GM19328 (cell line): ENCODE data around the gene FYTTD1.
A peak's percentile ranks its signal among the peaks of the same experiment; 100 is the strongest.
"Not testable (repeated sequence)": the region's sequence is repeated elsewhere in the genome, so short reads cannot be mapped to it uniquely, and the experiment has no call there.

ENCODE experiments used
- ATAC-seq: cut with Tn5 transposase; IDR thresholded peaks from one replicate; pipeline ENCODE4 v1.9.1; 2021; ENCODE audit warnings: mild to moderate bottlenecking, moderate library complexity; ENCODE audit not compliant: unreplicated experiment

Gene FYTTD1

GRCh38 chr3:197749601-197750395, at the start of gene FYTTD1:
FYTTD1 (plus strand) TSS chr3:197749883; CDS start chr3:197749972, 89 bp downstream.
- peak; percentile 77 for ATAC-seq

DNA sequence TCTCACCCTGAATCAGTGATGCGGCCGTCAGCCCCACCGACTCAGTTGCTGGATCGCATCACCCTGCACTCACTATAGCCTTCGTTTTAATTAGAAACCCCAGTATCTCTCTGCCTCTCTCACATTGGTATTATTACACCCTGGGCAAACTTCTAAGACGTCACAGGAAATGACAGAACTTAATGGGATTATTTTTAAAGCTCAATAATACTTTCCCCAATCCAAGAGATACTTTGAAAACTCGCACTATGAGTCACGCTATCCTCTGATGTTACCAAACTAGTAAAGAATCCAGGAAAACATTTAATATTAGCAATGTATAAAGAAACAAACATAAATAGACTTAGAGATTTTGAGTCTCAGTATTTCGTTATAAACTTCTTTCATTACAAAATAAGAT, 49.6 kb upstream of the FYTTD1 start:
- no peak for ATAC-seq

GRCh38 chr3:197701841-197702240, 47.8 kb upstream of the FYTTD1 start:
- no peak for ATAC-seq

DNA sequence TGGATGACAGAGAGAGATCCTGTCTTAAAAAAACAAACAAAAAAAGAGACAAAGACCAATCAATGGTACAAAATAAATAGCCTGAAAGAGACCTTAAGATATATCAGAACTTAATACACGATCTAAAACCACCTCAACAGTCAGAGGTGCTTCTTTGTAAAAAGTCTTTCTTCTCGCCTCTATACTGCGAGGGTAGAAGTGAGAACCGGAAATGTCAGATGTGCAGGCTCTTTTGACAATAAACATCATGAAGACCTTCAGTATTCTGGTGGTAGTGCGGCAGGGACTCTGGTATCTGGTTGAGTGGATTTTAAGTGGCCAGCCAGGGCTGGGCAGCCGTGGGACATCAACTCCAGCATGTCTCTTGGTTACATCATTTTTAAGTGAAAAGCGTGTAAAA, 43.0 kb upstream of the FYTTD1 start:
- ATAC-seq, result no peak

DNA sequence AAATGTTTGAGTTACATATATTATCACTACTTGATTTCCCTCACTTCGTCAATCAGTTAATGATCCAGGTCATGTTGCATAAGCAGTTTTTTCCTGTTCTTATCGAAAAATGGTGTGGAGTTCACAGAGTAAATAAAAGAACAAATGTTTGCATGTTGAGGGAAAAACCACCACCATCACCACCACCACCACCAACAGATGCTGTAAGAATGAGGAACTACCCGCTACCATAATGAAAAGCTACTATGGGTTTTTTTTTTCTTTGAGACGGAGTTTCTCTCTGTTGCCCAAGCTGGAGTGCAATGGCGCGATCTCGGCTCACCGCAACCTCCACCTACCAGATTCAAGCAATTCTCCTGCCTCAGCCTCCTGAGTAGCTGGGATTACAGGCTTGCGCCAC, 40.5 kb upstream of the FYTTD1 start:
- ATAC-seq, result no peak

- not testable (repeated sequence) for ATAC-seq
Measured at GRCh38 chr3:197710965-197711364, 38.7 kb upstream of the FYTTD1 start.

DNA sequence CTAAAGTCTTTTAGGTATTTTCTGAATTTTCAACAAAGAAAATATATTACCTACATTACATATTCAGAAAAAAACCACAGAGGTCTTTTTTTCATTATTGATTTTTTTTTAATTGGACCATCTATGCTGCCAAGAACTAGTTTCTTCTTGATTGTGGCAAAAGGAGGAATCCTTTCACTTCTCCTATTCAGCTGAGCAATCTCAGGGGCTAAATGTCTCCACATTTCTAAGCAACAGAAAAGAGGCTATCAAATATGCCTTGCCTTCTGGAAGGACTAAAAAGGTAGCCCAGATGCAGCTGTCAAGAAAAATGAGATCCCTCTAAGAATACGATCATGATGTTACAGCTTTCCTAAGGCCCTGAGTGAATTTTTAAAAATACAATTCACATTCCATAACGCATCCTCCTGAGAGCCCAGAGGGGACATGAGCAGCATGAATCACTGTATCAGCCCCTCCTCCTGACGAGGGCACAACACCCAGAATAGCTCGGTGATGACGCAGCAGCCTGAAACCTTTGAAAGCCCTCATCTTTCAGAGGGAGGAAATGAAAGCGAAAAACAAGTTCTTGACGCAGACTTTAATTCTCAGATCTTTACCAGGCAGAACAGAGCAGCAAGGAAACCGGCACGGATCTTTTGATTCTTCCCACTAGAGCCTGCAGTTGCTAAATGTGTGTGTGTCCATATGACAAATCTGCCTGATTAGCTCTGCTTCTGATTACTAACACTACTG, 37.5 kb upstream of the FYTTD1 start:
- ATAC-seq, result peak; percentile 77

GRCh38 chr3:197713477-197713822, 36.2 kb upstream of the FYTTD1 start:
- no peak for ATAC-seq

DNA sequence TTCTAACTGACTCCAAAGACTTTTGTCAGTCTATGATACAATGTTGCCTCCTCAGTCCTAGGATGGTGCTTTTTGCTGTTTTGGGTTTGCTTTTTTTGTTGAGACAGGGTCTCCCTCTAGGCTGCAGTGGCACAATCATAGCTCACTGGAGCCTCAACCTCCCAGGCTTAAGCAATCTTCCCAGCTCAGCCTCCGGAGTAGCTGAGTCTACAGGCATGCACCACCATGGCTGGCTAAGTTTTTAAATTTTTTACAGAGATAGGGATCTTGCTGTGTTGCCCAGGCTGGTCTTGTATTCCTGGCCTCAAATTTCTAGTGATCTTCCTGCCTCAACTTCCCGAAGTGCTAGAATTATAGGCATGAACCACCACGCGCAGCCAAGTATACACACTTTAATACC, 35.4 kb upstream of the FYTTD1 start:
- no peak for ATAC-seq

DNA sequence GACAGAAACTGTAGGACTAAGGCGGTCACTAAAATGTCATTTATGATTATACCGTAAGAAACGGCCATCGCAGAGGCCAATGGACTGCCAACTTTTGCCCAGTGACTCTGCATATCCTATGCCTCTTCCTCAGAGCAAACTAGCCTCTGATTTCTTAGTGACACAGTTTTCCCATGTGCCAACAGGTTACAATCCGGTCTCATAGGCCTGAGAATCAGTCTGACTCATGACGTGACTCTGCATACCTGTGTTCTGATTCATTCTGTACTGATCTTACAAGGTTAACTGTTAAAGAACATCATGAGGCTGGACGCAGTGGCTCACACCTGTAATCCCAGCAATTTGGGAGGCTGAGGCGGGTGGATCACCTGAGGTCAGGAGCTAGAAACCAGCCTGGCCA, 30.8 kb upstream of the FYTTD1 start:
- ATAC-seq, result no peak

DNA sequence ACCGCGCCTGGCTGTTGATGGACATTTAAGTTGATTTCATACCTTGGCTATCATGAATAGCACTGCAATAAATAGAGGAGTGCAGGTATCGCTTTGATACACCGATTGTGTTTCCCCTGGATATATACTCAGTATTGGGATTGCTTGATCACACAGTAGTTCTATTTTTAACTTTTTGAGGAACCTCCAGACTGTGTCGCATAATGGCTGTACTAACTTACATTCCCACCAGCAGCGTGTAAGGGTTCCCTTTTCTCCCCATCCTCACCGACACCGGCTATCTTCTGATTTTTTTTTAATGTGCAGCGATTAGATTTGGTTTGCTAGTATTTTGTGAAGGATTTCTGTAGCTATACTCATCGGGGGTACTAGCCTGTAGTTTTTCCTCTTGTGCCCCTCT, 29.0 kb upstream of the FYTTD1 start:
- no peak for ATAC-seq

GRCh38 chr3:197722734-197723133, 26.9 kb upstream of the FYTTD1 start:
- no peak for ATAC-seq

DNA sequence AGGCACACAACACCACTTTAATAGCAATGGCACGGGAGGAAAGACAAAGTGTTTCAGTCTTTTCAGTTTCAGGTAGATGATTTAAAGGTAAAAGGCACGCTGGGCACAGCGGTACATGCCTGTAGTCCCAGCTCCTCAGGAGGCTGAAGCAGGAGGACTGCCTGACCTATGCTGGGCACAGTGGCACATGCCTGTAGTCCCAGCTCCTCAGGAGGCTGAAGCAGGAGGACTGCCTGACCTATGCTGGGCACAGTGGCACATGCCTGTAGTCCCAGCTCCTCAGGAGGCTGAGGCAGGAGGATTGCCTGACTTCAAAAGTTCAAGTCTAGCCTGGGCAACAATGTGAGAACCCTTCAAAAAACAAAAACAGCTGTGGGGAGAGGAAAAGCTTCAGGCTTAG, 21.8 kb upstream of the FYTTD1 start:
- not testable (repeated sequence) for ATAC-seq

DNA sequence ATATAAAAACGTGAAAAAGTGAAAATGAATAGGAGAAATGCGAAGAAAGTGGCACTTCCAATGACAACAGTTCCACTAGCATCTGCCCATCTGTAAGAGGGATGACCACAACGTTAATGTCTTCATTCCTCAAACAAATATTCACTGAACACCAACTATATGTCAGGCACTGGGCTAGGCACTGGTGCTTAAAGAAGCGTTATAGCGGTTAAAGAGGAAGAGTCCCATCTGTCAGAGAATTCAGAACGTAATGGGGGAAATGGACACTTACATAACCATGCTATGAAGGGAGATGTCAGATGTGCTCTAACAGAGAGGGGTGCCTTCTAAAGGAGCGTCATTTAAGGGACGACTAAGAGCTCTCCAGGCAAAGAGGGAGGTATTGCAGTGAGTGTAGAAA, 21.2 kb upstream of the FYTTD1 start:
- no peak for ATAC-seq

GRCh38 chr3:197730200-197730599, 19.5 kb upstream of the FYTTD1 start:
- ATAC-seq, result no peak

DNA sequence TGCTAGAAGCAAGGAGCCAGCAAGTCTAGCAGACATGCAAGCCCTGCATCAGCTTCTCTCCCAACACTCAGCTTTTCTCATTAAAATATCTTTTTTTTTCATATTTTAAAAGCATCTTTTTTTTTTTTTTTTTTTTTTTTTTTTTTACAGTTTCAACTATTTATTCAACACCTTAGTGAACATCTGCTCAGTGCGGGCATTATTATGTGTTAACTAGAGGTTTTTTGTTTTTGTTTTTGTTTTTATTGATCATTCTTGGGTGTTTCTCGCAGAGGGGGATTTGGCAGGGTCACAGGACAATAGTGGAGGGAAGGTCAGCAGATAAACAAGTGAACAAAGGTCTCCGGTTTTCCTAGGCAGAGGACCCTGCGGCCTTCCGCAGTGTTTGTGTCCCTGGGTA, 18.9 kb upstream of the FYTTD1 start:
- ATAC-seq, result not testable (repeated sequence)

DNA sequence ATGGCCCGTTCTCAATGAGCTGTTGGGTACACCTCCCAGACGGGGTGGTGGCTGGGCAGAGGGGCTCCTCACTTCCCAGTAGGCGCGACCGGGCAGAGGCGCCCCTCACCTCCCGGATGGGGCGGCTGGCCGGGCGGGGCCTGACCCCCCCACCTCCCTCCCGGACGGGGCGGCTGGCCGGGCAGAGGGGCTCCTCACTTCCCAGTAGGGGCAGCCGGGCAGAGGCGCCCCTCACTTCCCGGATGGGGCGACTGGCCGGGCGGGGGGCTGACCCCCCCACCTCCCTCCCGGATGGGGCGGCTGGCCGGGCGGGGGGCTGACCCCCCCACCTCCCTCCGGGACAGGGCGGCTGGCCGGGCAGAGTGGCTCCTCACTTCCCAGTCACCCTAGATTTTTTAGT, 18.2 kb upstream of the FYTTD1 start:
- ATAC-seq, result not testable (repeated sequence)

GRCh38 chr3:197733042-197733441, 16.6 kb upstream of the FYTTD1 start:
- no peak for ATAC-seq

GRCh38 chr3:197734667-197735318, 14.9 kb upstream of the FYTTD1 start:
- ATAC-seq, result peak; percentile 39

DNA sequence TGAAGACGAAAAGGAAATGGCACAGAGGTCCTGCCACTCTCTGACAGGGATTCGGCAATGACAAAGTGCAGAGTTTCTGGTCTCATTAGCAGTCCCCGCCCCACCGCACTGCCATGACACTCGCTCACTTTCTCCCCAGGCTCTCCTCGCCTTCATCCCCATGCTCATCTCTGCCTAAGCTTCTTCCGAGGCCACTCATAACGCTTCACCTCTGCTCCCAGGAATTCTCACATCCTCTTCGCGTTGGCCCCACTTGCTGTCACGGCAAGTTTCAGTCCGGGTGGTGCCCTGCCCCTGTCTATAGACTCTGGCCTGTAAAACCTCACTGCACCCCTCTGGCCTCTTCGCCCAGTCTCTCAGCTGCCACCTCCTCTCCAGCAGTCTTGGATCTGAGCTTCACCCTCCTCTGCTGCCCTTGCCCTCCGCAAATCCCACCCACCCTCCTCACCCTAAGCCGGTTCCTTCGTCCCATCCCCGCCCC, 13.6 kb upstream of the FYTTD1 start:
- no peak for ATAC-seq

DNA sequence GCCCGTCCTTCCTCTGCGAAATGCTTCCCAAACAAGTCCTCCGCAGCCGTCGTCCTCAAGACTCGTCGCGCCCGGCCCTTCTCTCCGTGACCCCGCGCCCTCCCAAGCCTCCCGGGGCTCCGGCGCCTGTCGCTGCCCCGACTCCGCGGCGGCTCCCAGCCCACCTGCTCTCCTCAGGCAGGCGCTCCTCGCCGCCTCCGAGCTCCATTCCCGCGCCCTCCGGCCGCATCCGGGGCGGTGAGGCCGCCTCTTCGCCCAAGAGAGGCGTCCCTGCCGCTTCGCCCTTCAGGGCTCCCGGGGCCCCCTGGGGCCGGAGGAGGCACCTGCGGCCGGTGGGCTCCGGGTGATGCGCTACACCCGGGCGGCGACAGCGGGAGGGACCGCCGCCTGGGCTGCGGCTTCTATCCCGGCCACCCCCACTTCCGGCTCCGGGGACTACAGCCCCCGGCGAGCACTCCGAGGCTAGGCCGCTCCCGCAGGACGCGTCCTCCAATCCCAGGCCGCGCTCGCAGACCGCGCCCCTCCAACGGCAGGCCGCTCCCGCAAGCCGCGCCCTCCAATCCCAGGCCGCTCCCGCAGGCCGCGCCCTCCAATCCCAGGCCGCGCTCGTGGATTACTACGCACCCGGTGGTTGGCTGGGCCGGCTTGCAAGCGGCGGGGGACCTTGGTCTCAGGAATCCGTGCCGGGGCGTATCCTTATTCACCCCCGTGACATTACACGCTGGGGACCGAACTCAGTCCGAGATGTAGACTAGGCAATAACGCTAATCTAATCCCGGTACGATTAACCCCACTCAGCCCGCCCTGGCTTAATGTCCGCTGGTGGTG, 13.0 kb upstream of the FYTTD1 start, which contains the start of gene RUBCN:
TSS of gene RUBCN (minus strand) at position 414 of the 828 bp plus-strand sequence. CDS start at position 229, 185 bp downstream.
- peak; percentile 85 for ATAC-seq
